ENCODE measurements around the gene PITPNC1. TPM values are rescaled to one million over a fixed set of nuclear protein-coding genes. Genes with fewer than 3 reads are reported as not detected.

PITPNC1 gene
- total and polyA plus RNA-seq, 2 of the 13 experiments (the other 11 are each of a cell fraction or from before 2014, with no cell fraction given): 4.1 to 5.7 TPM

DNA sequence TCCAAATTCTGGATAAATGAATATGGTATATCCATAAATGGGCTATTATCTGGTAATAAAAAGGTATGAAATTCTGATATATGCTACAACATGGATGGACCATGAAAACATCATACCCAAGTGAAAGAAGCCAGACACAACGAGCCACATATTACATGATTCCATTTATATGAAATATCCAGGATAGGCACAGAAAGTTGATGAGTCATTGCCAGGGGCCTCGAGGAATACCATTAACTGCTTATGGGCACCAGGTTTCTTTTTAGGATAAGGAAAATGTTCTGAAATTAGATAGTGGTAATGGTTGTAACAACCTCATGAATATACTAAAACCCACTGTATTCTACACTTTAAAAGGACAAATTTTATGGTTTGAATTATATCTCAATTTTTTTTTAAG, 123.2 kb downstream of the PITPNC1 start (continued):
- TF ChIP-seq, protein P1, sequence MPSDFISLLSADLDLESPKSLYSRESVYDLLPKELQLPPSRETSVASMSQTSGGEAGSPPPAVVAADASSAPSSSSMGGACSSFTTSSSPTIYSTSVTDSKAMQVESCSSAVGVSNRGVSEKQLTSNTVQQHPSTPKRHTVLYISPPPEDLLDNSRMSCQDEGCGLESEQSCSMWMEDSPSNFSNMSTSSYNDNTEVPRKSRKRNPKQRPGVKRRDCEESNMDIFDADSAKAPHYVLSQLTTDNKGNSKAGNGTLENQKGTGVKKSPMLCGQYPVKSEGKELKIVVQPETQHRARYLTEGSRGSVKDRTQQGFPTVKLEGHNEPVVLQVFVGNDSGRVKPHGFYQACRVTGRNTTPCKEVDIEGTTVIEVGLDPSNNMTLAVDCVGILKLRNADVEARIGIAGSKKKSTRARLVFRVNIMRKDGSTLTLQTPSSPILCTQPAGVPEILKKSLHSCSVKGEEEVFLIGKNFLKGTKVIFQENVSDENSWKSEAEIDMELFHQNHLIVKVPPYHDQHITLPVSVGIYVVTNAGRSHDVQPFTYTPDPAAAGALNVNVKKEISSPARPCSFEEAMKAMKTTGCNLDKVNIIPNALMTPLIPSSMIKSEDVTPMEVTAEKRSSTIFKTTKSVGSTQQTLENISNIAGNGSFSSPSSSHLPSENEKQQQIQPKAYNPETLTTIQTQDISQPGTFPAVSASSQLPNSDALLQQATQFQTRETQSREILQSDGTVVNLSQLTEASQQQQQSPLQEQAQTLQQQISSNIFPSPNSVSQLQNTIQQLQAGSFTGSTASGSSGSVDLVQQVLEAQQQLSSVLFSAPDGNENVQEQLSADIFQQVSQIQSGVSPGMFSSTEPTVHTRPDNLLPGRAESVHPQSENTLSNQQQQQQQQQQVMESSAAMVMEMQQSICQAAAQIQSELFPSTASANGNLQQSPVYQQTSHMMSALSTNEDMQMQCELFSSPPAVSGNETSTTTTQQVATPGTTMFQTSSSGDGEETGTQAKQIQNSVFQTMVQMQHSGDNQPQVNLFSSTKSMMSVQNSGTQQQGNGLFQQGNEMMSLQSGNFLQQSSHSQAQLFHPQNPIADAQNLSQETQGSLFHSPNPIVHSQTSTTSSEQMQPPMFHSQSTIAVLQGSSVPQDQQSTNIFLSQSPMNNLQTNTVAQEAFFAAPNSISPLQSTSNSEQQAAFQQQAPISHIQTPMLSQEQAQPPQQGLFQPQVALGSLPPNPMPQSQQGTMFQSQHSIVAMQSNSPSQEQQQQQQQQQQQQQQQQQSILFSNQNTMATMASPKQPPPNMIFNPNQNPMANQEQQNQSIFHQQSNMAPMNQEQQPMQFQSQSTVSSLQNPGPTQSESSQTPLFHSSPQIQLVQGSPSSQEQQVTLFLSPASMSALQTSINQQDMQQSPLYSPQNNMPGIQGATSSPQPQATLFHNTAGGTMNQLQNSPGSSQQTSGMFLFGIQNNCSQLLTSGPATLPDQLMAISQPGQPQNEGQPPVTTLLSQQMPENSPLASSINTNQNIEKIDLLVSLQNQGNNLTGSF (CRISPR knock-in tag; IDR thresholded peaks at IDR 0.05): no peak

GRCh38 chr17:67500677-67501300, 123.7 kb downstream of the PITPNC1 start:
- H3K4me2 ChIP-seq (ENCODE audit: low read depth, low read length): no peak overlapping the region
- CTCF ChIA-PET (ENCODE audit: low intra/inter-chr PET ratio, low total read pairs): no interaction called here
- POLR2A ChIA-PET: no interaction called here

More at GRCh38 chr17:67500677-67501300, 123.7 kb downstream of the PITPNC1 start:
- DNase-seq (ENCODE audit: low spot score) (no peak), FAIRE-seq (no peak), ATAC-seq (no peak)
- Histone ChIP-seq H2AFZ (ENCODE audit: low read length) (no peak overlapping the region), H3K9ac (ENCODE audit: insufficient read depth, low read depth, low read length) (no peak overlapping the region), H3K4me1 (ENCODE audit: insufficient read depth, low read length) (no peaks in the 10 kb centered on the region; the same call in 1 of the 2 replicates), H3K36me3 (replicated peaks in 1 of 2; ENCODE audit: control insufficient read depth in 1 of 2, insufficient read depth in 2 of 2, low read length in 2 of 2) (no peaks in the 10 kb centered on the region), H3K79me2 (ENCODE audit: insufficient read depth, low read length) (no peaks in the 10 kb centered on the region), H3K27ac (ENCODE audit: extremely low read length, insufficient read depth, low read length) (no peak overlapping the region), H4K20me1 (ENCODE audit: insufficient read depth, low read length) (no peaks in the 10 kb centered on the region), H3K4me3 (replicated peaks in 1 of 3; ENCODE audit: insufficient read depth in 1 of 3, low read depth in 2 of 3, low read length in 3 of 3) (no peak overlapping the region), H3K9me3 (ENCODE audit: low read length) (no peaks in the 10 kb centered on the region), H3K27me3 (ENCODE audit: control insufficient read depth in 1 of 2, insufficient read depth in 2 of 2, low read length in 2 of 2) (no peaks in the 10 kb centered on the region)
- no peak for TF ChIP-seq MNT (IDR thresholded peaks at IDR 0.05)
- TF ChIP-seq SATB2 (CRISPR knock-in tag; IDR thresholded peaks at IDR 0.05): no peak
- TF ChIP-seq ARNT (IDR thresholded peaks at IDR 0.05): no peak
- no peak for TF ChIP-seq ZKSCAN5 (CRISPR knock-in tag; IDR thresholded peaks at IDR 0.05)
- no peak for TF ChIP-seq E2F5 (CRISPR knock-in tag; conservative IDR thresholded peaks at IDR 0.05)
- no peak for TF ChIP-seq TARDBP (CRISPR knock-in tag; IDR thresholded peaks at IDR 0.05)
- TF ChIP-seq ZNF7 (CRISPR knock-in tag; IDR thresholded peaks at IDR 0.05): no peak
- no peak for TF ChIP-seq THAP9 (CRISPR knock-in tag; IDR thresholded peaks at IDR 0.05; ENCODE audit: borderline replicate concordance)
- WGBS (ENCODE audit: low lambda C conversion rate): 70% methylated on average over 11 of the region's 11 CpGs
- no TSS peak for BruUV-seq (replicated peaks)
- in situ Hi-C loops (cut with HindIII; ENCODE audit: extremely low pct_ligation_motif_present, low pct_unique_long_range_greater_than_20kb) (no loop called here), intact Hi-C loops (cut with micrococcal nuclease; ENCODE audit: unreplicated experiment) (no loop called here)
